ENCODE results near the gene ATG9A.
"Not testable (repeated sequence)": the region's sequence is repeated elsewhere in the genome, so short reads cannot be mapped to it uniquely, and the experiment has no call there.

The ATG9A gene

DNA sequence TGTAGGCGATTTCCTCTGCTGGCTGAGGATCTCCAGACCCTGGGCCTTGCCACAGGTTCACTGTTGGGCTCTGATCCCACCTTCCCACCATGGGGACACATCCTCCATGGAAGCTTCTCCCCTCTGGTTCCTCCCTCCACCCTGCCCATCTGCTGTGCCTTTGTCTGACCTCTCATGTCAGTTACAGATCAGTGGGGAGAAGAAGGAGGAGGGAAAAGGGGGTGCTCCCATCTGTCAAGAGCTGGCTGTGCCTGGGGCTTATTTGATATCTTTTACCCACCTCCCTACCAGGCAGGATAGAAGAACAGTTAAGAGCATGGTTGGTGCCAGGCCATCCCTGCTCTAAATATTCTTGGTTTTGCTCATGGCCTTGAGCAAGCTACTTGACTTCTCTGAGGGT lies 37.5 kb upstream of the ATG9A start:
- no peak for ATAC-seq
- TF ChIP-seq, protein P1, sequence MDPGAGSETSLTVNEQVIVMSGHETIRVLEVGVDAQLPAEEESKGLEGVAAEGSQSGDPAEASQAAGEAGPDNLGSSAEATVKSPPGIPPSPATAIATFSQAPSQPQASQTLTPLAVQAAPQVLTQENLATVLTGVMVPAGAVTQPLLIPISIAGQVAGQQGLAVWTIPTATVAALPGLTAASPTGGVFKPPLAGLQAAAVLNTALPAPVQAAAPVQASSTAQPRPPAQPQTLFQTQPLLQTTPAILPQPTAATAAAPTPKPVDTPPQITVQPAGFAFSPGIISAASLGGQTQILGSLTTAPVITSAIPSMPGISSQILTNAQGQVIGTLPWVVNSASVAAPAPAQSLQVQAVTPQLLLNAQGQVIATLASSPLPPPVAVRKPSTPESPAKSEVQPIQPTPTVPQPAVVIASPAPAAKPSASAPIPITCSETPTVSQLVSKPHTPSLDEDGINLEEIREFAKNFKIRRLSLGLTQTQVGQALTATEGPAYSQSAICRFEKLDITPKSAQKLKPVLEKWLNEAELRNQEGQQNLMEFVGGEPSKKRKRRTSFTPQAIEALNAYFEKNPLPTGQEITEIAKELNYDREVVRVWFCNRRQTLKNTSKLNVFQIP (CRISPR knock-in tag; IDR thresholded peaks at IDR 0.05; ENCODE audit: borderline replicate concordance, low read depth) = no peak
- TF ChIP-seq ESRRG (CRISPR knock-in tag; IDR thresholded peaks at IDR 0.05) (no peak), ZC3H10 (CRISPR knock-in tag; IDR thresholded peaks at IDR 0.05) (no peak), ARNTL (CRISPR knock-in tag; IDR thresholded peaks at IDR 0.05; ENCODE audit: borderline replicate concordance, low read depth) (no peak), TOX (CRISPR knock-in tag; IDR thresholded peaks at IDR 0.05; ENCODE audit: borderline replicate concordance) (no peak), PATZ1 (CRISPR knock-in tag; IDR thresholded peaks at IDR 0.05; ENCODE audit: borderline replicate concordance) (no peak), ZNF70 (CRISPR knock-in tag; IDR thresholded peaks at IDR 0.05) (no peak)

GRCh38 chr2:219266232-219266631 lies 36.8 kb upstream of the ATG9A start:
- ATAC-seq = no peak
- TF ChIP-seq PATZ1 (CRISPR knock-in tag; IDR thresholded peaks at IDR 0.05; ENCODE audit: borderline replicate concordance) = no peak
- no peak for TF ChIP-seq CSRNP3 (CRISPR knock-in tag; IDR thresholded peaks at IDR 0.05)
- TF ChIP-seq ESRRG (CRISPR knock-in tag; IDR thresholded peaks at IDR 0.05) = no peak
- no peak for TF ChIP-seq SNAI2 (CRISPR knock-in tag; IDR thresholded peaks at IDR 0.05)
- TF ChIP-seq, protein P1 (CRISPR knock-in tag; IDR thresholded peaks at IDR 0.05; ENCODE audit: borderline replicate concordance, low read depth) = no peak
- no peak for TF ChIP-seq TSHZ2 (CRISPR knock-in tag; IDR thresholded peaks at IDR 0.05)
- no peak for TF ChIP-seq TOX (CRISPR knock-in tag; IDR thresholded peaks at IDR 0.05; ENCODE audit: borderline replicate concordance)

- TF ChIP-seq RARB (CRISPR knock-in tag; IDR thresholded peaks at IDR 0.05) (no peak), ZFP3 (CRISPR knock-in tag; IDR thresholded peaks at IDR 0.05) (no peak), ZC3H10 (CRISPR knock-in tag; IDR thresholded peaks at IDR 0.05) (no peak)
- no peak; the same call in 1 of the 3 replicates for ATAC-seq
These were observed 31.8 kb upstream of the ATG9A start for GRCh38 chr2:219261024-219261855.

- not testable (repeated sequence) for ATAC-seq
These were observed 29.5 kb upstream of the ATG9A start for GRCh38 chr2:219258942-219259341.
